ENCODE data around the gene SMNDC1.
"Not testable (repeated sequence)": the region's sequence is repeated elsewhere in the genome, so short reads cannot be mapped to it uniquely, and the experiment has no call there.

The SMNDC1 gene

DNA sequence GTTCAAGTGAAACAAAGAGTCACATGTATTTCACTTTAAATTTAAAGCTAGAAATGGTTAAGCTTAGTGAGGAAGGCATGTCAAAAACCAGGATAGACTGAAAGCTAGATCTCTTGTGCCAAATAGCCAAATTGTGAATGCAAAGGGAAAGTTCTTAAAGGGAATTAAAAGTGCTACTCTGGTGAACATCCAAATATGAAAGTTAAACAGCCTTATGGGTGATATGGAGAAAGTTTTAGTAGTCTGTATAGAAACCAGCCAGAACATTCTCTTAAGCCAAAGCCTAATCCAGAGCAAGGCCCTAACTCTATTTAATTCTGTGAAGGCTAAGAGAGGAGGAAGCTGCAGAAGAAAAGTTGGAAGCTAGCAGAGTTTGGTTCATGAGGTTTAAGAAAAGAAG lies 50.3 kb downstream of the SMNDC1 start:
- TF ChIP-seq, protein P1, sequence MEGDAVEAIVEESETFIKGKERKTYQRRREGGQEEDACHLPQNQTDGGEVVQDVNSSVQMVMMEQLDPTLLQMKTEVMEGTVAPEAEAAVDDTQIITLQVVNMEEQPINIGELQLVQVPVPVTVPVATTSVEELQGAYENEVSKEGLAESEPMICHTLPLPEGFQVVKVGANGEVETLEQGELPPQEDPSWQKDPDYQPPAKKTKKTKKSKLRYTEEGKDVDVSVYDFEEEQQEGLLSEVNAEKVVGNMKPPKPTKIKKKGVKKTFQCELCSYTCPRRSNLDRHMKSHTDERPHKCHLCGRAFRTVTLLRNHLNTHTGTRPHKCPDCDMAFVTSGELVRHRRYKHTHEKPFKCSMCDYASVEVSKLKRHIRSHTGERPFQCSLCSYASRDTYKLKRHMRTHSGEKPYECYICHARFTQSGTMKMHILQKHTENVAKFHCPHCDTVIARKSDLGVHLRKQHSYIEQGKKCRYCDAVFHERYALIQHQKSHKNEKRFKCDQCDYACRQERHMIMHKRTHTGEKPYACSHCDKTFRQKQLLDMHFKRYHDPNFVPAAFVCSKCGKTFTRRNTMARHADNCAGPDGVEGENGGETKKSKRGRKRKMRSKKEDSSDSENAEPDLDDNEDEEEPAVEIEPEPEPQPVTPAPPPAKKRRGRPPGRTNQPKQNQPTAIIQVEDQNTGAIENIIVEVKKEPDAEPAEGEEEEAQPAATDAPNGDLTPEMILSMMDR (IDR thresholded peaks at IDR 0.05; ENCODE audit: poor library complexity, severe bottlenecking): no peak
- H3K27me3 ChIP-seq (ENCODE audit: insufficient read depth, poor library complexity, severe bottlenecking): no peaks in the 10 kb centered on the region

DNA sequence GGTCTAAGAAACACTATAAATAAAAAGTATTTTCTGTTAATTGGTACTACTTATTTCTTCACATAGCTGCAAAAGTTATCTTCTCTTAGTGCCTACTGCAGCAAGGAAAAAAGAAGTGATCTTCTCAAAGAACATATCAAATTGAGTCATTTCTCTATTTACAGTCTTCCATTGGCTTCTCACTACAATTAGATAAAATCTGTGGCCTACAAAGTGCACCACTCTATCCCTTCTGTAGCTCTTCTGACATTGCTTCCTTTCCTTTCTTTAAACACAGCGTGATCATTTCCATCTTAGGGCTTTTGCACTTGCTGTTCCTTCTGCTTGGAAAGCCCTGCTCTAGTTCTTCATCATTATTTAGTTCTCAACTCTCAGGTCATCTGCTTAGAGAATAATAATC lies 52.6 kb downstream of the SMNDC1 start:
- H3K27me3 ChIP-seq (ENCODE audit: insufficient read depth, poor library complexity, severe bottlenecking): no peaks in the 10 kb centered on the region
- ATAC-seq (ENCODE audit: low read depth) (no peak), DNase-seq (ENCODE audit: low spot score) (no peak)
- TF ChIP-seq, protein P1 (IDR thresholded peaks at IDR 0.05; ENCODE audit: poor library complexity, severe bottlenecking): no peak
- no peaks in the 10 kb centered on the region for H3K9me3 ChIP-seq (ENCODE audit: severe bottlenecking)
- no peaks in the 10 kb centered on the region for H3K4me1 ChIP-seq (ENCODE audit: insufficient read depth, poor library complexity, severe bottlenecking)
- H3K27ac ChIP-seq (ENCODE audit: poor library complexity, severe bottlenecking): no peak overlapping the region
- H3K4me3 ChIP-seq (ENCODE audit: severe bottlenecking): no peak overlapping the region
- no peaks in the 10 kb centered on the region for H3K36me3 ChIP-seq (ENCODE audit: low read depth)

More for the DNA sequence above, 50.3 kb downstream of the SMNDC1 start:
- DNase-seq (ENCODE audit: low spot score) (no peak), ATAC-seq (ENCODE audit: low read depth) (no peak)
- H3K9me3 ChIP-seq (ENCODE audit: severe bottlenecking): no peaks in the 10 kb centered on the region
- no peaks in the 10 kb centered on the region for H3K36me3 ChIP-seq (ENCODE audit: low read depth)
- no peak overlapping the region for H3K4me3 ChIP-seq (ENCODE audit: severe bottlenecking)
- H3K4me1 ChIP-seq (ENCODE audit: insufficient read depth, poor library complexity, severe bottlenecking): no peaks in the 10 kb centered on the region
- H3K27ac ChIP-seq (ENCODE audit: poor library complexity, severe bottlenecking): no peak overlapping the region

DNA sequence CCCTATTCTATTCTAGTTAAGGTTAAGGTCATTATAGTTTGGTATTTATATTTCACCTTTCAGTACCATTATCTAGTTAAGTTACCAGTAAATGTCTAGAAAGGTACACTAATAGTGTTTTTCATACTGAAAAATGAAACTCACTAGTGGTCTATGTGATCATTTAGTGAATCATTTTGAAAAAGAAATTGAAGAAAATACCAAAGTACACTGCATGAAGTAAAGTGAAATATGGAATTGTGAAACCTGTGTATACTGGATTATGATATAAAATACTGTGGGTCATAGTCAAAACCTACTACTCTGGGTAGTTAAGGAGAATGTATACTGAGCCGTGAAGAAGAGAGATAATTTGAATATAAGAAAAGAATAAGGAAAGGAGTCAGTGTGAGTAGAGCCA lies 53.3 kb downstream of the SMNDC1 start:
- not testable (repeated sequence) for ATAC-seq (ENCODE audit: low read depth); H3K36me3 ChIP-seq (ENCODE audit: low read depth); H3K27ac ChIP-seq (ENCODE audit: poor library complexity, severe bottlenecking); H3K9me3 ChIP-seq (ENCODE audit: severe bottlenecking); H3K27me3 ChIP-seq (ENCODE audit: insufficient read depth, poor library complexity, severe bottlenecking); H3K4me1 ChIP-seq (ENCODE audit: insufficient read depth, poor library complexity, severe bottlenecking); DNase-seq (ENCODE audit: low spot score); H3K4me3 ChIP-seq (ENCODE audit: severe bottlenecking)

DNA sequence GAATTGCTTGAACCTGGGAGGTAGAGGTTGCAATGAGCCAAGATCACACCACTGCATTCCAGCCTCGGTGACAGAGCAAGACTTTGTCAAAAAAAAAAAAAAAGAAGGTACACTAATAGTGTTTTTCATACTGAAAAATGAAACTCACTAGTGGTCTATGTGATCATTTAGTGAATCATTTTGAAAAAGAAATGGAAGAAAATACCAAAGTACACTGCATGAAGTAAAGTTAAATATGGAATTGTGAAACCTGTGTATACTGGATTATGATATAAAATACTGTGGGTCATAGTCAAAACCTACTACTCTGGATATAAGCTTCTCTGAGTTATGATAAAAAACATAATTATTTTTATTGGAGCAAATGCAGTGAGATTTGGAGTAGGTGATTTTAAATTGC lies 55.2 kb downstream of the SMNDC1 start:
- not testable (repeated sequence) for DNase-seq (ENCODE audit: low spot score); H3K27me3 ChIP-seq (ENCODE audit: insufficient read depth, poor library complexity, severe bottlenecking); ATAC-seq (ENCODE audit: low read depth)

DNA sequence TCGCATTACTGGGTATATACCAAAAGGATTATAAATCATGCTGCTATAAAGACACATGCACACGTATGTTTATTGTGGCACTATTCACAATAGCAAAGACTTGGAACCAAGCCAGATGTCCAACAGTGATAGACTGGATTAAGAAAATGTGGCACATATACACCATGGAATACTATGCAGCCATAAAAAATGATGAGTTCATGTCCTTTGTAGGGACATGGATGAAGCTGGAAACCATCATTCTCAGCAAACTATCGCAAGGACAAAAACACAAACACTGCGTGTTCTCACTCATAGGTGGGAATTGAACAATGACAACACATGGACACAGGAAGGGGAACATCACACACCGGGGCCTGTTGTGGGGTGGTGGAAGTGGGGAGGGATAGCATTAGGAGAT lies 56.9 kb downstream of the SMNDC1 start:
- not testable (repeated sequence) for DNase-seq (ENCODE audit: low spot score); H3K9me3 ChIP-seq (ENCODE audit: severe bottlenecking); H3K27me3 ChIP-seq (ENCODE audit: insufficient read depth, poor library complexity, severe bottlenecking); H3K27ac ChIP-seq (ENCODE audit: poor library complexity, severe bottlenecking); ATAC-seq (ENCODE audit: low read depth); H3K4me3 ChIP-seq (ENCODE audit: severe bottlenecking); H3K4me1 ChIP-seq (ENCODE audit: insufficient read depth, poor library complexity, severe bottlenecking); H3K36me3 ChIP-seq (ENCODE audit: low read depth)

More for the DNA sequence above, 55.2 kb downstream of the SMNDC1 start:
- not testable (repeated sequence) for H3K4me1 ChIP-seq (ENCODE audit: insufficient read depth, poor library complexity, severe bottlenecking); H3K36me3 ChIP-seq (ENCODE audit: low read depth); H3K4me3 ChIP-seq (ENCODE audit: severe bottlenecking); H3K27ac ChIP-seq (ENCODE audit: poor library complexity, severe bottlenecking); H3K9me3 ChIP-seq (ENCODE audit: severe bottlenecking)

DNA sequence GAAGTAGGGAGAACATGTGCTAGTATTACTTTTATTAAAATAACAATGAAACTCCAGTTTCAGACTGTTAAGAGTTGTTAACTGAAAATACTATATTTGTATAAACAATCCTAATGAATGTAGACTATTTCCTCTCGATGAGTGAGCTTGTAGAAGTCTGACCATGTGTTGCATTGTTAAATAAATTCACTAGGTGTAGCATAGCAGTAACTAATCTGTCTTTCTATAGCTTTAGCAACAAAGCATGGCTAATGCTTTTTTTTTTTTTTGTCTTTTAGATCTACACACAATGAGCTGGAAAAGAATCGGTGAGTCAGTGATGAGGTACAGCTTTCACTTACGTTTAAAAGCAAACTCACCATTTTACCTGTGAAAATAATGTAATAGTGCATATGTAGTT lies 60.2 kb downstream of the SMNDC1 start:
- no peak for ATAC-seq (ENCODE audit: low read depth)
- Histone ChIP-seq H3K27ac (ENCODE audit: poor library complexity, severe bottlenecking) (no peak overlapping the region), H3K27me3 (ENCODE audit: insufficient read depth, poor library complexity, severe bottlenecking) (no peaks in the 10 kb centered on the region), H3K36me3 (ENCODE audit: low read depth) (0 out of 2 replicates have a peak, but pooled peaks cover 5% of the 10 kb centered on the region), H3K4me1 (ENCODE audit: insufficient read depth, poor library complexity, severe bottlenecking) (no peaks in the 10 kb centered on the region), H3K4me3 (ENCODE audit: severe bottlenecking) (no peak overlapping the region), H3K9me3 (ENCODE audit: severe bottlenecking) (no peaks in the 10 kb centered on the region)
- no peak for DNase-seq (ENCODE audit: low spot score)
- TF ChIP-seq, protein P1 (IDR thresholded peaks at IDR 0.05; ENCODE audit: poor library complexity, severe bottlenecking): no peak

Data from RWPE2 (cell line).